EL (cell line): Measurements from ENCODE around the gene TMEM184A.

Experiments used
- DNase-seq: peaks from one replicate; pipeline ENCODE4 v3.0.0-alpha.2; 2016

The TMEM184A gene

GRCh38 chr7:1499367-1500029, 56.5 kb downstream of the TMEM184A start:
- no peak for DNase-seq

GRCh38 chr7:1498370-1499305, 57.4 kb downstream of the TMEM184A start:
- no peak for DNase-seq

GRCh38 chr7:1497293-1497927, 58.6 kb downstream of the TMEM184A start:
- no peak for DNase-seq

DNA sequence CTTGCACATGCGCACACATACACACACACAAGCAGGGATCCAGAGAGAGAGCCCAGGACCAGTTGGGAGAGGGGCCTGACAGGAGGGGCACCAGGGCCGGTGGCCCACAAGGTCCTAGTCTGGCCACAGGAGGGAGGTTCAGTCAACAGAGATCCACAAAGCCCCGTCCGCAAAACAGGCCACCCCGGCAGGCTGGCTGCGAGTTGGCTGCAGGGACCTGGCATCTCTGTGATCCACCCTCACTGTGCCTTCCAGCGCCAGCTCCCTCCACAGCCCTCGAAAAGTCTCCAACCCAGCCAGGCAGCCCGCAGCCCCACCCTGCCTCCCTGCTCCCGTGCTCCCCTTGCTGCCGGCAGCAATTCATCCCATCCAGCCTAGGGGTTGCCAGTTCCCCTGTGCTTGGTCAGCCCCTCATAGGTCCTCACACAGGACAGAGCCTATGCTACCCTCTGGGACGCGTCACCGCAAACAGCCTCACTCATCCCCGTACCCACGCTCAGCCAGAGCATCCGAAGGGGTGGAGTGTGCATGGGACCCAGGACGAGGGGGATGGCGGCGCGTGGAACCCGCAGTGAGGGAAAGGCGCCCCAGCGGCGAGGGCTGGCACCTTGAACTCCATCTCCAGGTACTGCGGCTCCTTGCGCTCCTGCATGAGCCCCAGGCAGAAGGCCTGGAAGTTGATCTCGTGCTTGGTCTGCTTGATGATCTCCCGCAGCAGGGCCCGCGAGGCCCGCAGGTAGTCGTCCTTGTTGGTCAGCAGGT, 59.3 kb downstream of the TMEM184A start:
- DNase-seq, result no peak

DNA sequence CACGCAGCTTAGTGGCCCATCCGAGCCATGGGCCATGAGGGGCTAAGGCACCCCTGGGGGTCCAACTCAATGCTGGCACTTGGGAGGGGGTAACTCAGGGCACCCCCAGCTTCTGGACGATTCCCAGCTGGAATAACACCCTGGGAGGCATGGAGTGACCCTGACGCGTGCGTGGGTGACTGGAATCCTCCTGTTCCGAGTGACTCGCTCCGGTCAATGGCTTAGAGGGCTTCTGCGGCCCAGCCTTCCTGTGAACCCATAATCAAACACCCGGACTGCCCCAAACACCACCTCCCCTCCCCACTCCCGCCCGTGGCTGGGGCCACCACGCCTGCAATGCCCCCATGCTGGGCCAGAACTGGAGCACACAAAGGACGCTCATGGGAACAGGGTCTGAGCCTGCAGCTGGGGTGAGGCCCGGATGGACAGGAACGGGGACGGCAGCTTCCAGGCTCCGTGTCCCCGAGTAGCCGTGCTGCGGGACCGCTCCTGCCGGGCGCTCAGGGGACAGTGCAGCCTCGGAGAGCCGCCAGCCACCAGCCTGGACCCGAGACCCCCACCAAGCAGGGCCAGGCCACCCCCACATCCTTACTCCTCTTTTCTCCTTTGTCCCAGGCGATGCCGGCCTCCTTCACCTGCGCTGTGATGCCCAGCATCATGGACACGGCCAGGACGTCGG, 60.3 kb downstream of the TMEM184A start:
- DNase-seq, result no peak

DNA sequence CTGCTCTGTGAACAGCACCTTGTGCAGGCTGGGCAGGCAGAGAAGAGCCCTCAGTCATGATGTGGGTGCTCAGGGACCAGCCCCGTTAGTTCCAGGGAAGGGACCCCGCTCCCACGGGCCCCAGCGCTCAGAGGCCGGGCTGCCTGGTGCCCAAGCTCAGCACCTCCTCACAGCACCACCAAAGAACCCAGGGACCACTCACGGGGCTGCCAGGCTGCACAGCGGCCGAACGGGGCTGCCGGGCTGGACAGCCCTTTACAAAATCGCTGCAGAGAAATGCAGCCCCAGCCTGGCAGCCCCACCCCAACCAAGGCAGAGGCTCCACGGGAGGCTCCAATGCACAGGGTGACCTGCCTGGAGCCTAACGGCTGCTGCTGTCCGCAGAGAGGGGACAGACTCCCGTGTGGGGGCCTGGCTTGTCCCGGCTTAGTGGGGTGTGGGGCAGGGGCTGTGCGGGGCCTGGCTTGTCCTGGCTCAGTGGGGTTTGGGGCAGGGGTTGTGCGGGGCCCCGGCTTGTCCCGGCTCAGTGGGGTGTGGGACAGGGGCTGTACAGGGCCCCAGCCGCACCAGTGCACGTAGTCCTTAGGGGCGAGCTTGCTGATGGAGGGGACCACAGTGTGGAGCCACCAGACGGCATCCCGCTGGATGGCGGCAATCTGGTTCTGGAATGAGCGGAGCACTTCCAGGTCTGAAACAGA, 61.0 kb downstream of the TMEM184A start:
- no peak for DNase-seq

- no peak for DNase-seq
Measured at GRCh38 chr7:1494447-1494846, 61.6 kb downstream of the TMEM184A start.

- no peak for DNase-seq
Measured at GRCh38 chr7:1493571-1493970, 62.4 kb downstream of the TMEM184A start.

- no peak for DNase-seq
Measured at GRCh38 chr7:1493129-1493528, 62.9 kb downstream of the TMEM184A start.

DNA sequence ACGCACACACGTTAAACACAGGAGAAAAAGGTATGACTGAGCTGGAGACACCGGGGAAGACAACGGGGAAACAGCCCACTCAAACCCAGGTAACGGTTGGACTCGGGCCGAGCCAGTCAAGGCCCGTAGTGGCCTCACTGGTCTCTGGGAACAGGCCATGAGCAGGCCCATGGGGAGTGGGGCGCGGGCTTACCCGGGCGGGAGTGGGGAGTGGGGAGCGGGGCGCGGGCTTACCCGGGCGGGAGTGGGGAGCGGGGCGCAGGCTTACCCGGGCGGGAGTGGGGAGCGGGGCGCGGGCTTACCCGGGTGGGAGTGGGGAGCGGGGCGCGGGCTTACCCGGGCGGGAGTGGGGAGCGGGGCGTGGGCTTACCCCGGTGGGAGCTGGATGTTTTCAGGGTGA, 63.4 kb downstream of the TMEM184A start:
- no peak for DNase-seq
